Ascending aorta (tissue), 2 donors: Measurements from ENCODE around the gene TAMM41. TPM values are rescaled to one million over a fixed set of nuclear protein-coding genes. Genes with fewer than 3 reads are reported as not detected.

Experiments
- DNase-seq, 2 donors: peaks; one replicate each; pipeline ENCODE4 v3.0.0-alpha.2; 2019; ENCODE audit warnings: low spot score in 2 of 2
- H3K27ac ChIP-seq, 2 donors: fragments of 200-600 bp; sonication (generic); one replicate each; pipeline ENCODE4 v1.5.1; 2016 to 2017; ENCODE audit warnings: mild to moderate bottlenecking in 1 of 2
- H3K27me3 ChIP-seq: fragments of 200-600 bp; sonication (generic); one replicate; pipeline ENCODE4 v1.5.1; 2017
- H3K36me3 ChIP-seq, 2 donors: fragments of 200-600 bp; sonication (generic); one replicate each; pipeline ENCODE4 v1.5.1; 2016
- H3K4me1 ChIP-seq, 2 donors: fragments of 200-600 bp; sonication (generic); one replicate each; pipeline ENCODE4 v1.5.1; 2016 to 2017; ENCODE audit warnings: mild to moderate bottlenecking in 1 of 2
- H3K4me3 ChIP-seq, 2 donors: fragments of 200-600 bp; sonication (generic); one replicate each; pipeline ENCODE4 v1.5.1; 2016 to 2017; ENCODE audit warnings: mild to moderate bottlenecking in 1 of 2
- H3K9me3 ChIP-seq, 2 donors: fragments of 200-600 bp; sonication (generic); one replicate each; pipeline ENCODE4 v1.5.1; 2016
- intact Hi-C: fragments of 100-400 bp; cut with DNase I; formaldehyde crosslinking; loops from one replicate; pipeline ENCODE4 v1.15.1; 2023
- total RNA-seq: library from RNA; depleted of rRNA; stranded (reverse); fragments of >200 nt; gene quantifications from one replicate; pipeline ENCODE4 v1.1.0, GENCODE V29; 2016
- TF ChIP-seq, protein P1 (sequence below), 3 experiments: fragments of 200-600 bp in 2 of 3; fragments of 450-650 bp in 1 of 3; sonication (generic) in 2 of 3; IDR thresholded peaks; one replicate each; pipeline ENCODE4 v1.5.1; 2016 to 2019; ENCODE audit warnings: antibody characterized with exemption in 3 of 3, mild to moderate bottlenecking in 1 of 3, moderate library complexity in 1 of 3

Gene TAMM41
- total RNA-seq, 1 donor from 2014 or later, result 3.1 TPM

DNA sequence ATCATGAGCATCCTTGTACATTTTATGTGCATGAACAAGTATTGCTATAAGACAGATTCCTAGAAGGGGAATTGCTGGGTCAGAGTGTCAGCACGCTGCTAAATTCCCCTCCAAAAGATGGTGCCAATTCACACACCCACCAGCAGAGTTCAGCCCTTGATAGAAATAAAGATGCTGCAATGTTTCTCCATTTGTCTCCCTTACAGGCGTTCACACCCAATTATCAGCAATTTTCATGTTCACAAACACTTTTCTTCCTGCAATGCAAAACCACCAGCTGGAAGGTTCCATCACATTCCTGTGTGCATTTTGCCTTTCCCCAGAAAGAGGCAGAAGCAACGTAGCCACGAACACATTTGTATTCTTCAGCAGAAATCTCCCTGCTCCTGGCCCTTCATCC, 3.3 kb upstream of the TAMM41 start:
- intact Hi-C loops, result no loop called here
- Histone ChIP-seq H3K9me3 (no peaks in the 10 kb centered on the region), H3K36me3 (no peaks in the 10 kb centered on the region), H3K4me1 (peaks cover 0 to 11% of the 10 kb centered on the region in 2 donors), H3K4me3 (no peak overlapping the region), H3K27ac (no peak overlapping the region), H3K27me3 (no peaks in the 10 kb centered on the region)
- TF ChIP-seq, protein P1, sequence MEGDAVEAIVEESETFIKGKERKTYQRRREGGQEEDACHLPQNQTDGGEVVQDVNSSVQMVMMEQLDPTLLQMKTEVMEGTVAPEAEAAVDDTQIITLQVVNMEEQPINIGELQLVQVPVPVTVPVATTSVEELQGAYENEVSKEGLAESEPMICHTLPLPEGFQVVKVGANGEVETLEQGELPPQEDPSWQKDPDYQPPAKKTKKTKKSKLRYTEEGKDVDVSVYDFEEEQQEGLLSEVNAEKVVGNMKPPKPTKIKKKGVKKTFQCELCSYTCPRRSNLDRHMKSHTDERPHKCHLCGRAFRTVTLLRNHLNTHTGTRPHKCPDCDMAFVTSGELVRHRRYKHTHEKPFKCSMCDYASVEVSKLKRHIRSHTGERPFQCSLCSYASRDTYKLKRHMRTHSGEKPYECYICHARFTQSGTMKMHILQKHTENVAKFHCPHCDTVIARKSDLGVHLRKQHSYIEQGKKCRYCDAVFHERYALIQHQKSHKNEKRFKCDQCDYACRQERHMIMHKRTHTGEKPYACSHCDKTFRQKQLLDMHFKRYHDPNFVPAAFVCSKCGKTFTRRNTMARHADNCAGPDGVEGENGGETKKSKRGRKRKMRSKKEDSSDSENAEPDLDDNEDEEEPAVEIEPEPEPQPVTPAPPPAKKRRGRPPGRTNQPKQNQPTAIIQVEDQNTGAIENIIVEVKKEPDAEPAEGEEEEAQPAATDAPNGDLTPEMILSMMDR (IDR thresholded peaks at IDR 0.05), result no peak
- DNase-seq, result no peak

DNA sequence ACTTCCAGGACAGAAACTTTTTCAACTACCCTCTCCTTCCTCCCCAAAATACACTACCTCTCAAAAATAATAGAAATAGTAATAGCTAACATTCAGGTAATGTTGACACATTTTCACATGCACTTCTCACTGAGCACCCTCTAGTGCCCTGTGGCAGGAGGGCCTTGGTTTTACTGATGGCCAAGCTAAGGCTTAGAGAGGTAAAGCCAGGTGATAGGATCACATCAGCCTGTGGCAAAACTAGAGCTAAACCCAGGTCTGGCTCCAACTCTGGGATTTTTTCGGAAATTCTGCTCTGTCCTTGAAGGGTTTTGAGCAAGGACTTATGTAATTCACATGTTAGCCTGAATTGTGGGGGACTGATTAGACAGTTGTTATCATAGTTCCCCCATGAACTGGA, 922 bp upstream of the TAMM41 start:
- H3K36me3 ChIP-seq, result peaks cover 11 to 14% of the 10 kb centered on the region in 2 donors
- TF ChIP-seq, protein P1 (IDR thresholded peaks at IDR 0.05), result no peak
- peaks cover 0 to 11% of the 10 kb centered on the region in 2 donors for H3K4me1 ChIP-seq
- H3K27me3 ChIP-seq, result no peaks in the 10 kb centered on the region
- peak overlapping the region; percentile 87 for H3K27ac ChIP-seq
- peak overlapping the region in 1 of 2 donors; percentile 94 for H3K4me3 ChIP-seq
- intact Hi-C loops, result no loop called here
- no peaks in the 10 kb centered on the region for H3K9me3 ChIP-seq
- DNase-seq, result no peak

DNA sequence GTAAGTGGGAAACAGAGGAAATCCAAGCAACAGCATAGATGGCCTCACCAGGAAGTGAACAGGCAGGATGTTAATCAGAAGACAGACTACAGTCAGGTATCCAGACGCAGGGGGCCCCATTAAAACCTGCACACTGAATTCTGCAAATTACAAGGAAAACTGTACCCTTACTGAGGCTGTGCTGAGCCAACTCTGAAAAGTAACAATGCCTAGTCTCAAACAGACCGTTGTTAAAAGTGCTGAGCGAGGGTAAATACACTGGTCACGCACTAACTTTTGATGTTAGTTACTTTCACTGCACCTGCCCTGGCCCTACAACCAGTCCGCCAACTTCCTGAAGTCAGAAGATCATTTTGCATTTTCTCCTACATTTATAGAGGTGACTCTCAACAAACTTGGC, 1.0 kb downstream of the TAMM41 start:
- H3K9me3 ChIP-seq, result no peaks in the 10 kb centered on the region
- H3K36me3 ChIP-seq, result peaks cover 20 to 24% of the 10 kb centered on the region in 2 donors
- DNase-seq, result no peak
- H3K4me1 ChIP-seq, result peaks cover 0 to 11% of the 10 kb centered on the region in 2 donors
- H3K4me3 ChIP-seq, result peak overlapping the region; percentile 82 to 94
- TF ChIP-seq, protein P1 (IDR thresholded peaks at IDR 0.05), result no peak
- peak overlapping the region in 1 of 2 donors; percentile 87 for H3K27ac ChIP-seq
- intact Hi-C loops, result no loop called here
- H3K27me3 ChIP-seq, result no peaks in the 10 kb centered on the region

DNA sequence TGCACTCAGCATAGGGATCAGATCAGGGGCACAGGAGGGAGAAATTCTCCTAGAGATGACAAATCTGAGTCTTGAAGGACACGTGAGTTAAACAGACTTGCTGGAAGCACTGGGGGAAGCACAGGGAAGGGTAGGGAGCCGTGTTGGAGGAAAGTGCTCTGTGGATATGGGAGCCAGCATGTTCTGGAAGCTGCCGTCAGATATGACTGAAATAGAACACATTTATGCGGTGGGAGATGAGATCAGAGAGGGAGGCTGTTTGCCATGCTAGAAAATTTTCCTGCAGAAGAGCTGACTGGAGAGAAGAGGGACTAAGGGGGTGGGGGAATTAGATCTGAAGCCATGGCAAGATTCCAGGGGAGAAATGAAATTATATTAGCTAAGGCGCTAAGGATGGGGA, 1.8 kb downstream of the TAMM41 start:
- no peak for DNase-seq
- intact Hi-C loops, result no loop called here
- peaks cover 24 to 32% of the 10 kb centered on the region in 2 donors for H3K36me3 ChIP-seq
- TF ChIP-seq, protein P1 (IDR thresholded peaks at IDR 0.05), result no peak
- H3K4me3 ChIP-seq, result no peak overlapping the region
- H3K27me3 ChIP-seq, result no peaks in the 10 kb centered on the region
- no peak overlapping the region for H3K27ac ChIP-seq
- H3K9me3 ChIP-seq, result no peaks in the 10 kb centered on the region
- H3K4me1 ChIP-seq, result peaks cover 0 to 11% of the 10 kb centered on the region in 2 donors

DNA sequence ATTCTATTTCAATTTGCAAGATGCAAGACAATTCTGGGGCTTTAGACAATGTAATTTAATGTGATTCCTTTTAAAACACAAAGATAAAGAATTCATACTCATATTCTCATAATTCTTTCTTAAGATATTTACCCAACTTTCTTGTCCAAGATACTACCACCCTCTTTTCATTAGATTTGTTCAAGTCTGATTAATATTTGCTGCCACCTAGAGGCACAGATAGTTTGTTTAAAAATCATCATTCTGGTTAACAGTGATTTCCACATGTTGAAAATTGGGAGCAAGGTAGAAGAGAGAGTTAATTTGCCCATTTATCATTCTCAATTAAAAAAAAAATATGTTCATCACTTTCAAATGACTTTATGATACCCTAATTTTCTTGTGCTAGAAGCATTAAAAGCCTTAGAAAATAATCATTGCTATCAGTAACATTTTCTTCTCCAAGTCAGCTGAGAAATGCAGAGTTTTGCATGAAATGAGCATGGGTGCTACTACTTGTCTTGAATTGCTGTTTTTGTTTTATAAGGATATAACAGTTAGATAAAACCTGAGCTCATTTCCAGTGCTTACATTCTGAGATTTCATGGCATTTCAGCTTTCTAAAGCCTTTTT, 11.6 kb downstream of the TAMM41 start:
- no peak overlapping the region for H3K4me3 ChIP-seq
- H3K4me1 ChIP-seq, result no peaks in the 10 kb centered on the region
- intact Hi-C loops, result no loop called here
- H3K9me3 ChIP-seq, result no peaks in the 10 kb centered on the region
- DNase-seq, result no peak
- H3K27me3 ChIP-seq, result no peaks in the 10 kb centered on the region
- H3K27ac ChIP-seq, result no peak overlapping the region
- TF ChIP-seq, protein P1 (IDR thresholded peaks at IDR 0.05), result peak in 2 of 3 experiments; percentile 21 to 41
- peaks cover 22 to 66% of the 10 kb centered on the region in 2 donors for H3K36me3 ChIP-seq
